HG02840 (cell line): Measurements from ENCODE around the gene LRRC30.
"Not testable (repeated sequence)": the region's sequence is repeated elsewhere in the genome, so short reads cannot be mapped to it uniquely, and the experiment has no call there.

ENCODE experiments used
- ATAC-seq: cut with Tn5 transposase; IDR thresholded peaks from one replicate; pipeline ENCODE4 v1.9.1; 2021; ENCODE audit warnings: mild to moderate bottlenecking, moderate library complexity, moderate number of reproducible peaks; ENCODE audit not compliant: unreplicated experiment, low FRiP score

LRRC30 gene

DNA sequence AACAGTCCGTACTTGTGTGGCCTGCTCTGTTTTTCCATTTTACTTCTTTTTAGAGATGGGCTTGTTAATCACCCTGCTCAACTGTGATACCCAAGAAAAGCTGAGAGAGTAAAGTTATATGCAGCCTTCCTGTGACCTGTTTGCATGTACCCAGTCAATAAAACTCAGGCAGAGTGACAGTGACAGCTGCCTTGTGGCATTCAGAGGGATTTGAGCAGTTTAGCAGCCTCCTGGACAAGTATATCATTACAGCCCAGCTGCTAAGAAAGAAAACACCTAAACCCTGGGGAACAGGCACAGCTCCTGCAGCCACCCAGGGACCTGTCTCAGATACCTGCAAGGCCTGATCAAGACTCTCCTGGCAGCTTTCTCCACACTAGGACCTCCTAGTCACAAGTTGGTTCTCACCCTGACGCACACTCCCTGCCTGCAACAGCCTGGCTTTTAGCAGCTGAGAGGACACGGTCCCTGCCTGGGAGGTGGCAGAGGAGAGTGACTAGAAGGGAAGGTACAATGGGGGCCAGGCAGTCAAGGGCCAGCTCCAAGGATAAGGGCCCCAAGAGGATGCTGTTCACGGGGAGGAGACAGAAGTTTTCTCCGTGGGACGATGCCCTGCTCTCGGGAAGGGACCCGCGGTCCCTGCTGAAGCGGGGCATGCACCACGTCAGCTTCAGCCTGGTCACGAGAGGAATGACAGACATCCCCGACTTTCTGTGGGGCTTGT lies at the start of gene LRRC30:
TSS of gene LRRC30 (plus strand) at position 464 of the 724 bp plus-strand sequence. CDS start at position 514, 50 bp downstream.
- ATAC-seq, result no peak

DNA sequence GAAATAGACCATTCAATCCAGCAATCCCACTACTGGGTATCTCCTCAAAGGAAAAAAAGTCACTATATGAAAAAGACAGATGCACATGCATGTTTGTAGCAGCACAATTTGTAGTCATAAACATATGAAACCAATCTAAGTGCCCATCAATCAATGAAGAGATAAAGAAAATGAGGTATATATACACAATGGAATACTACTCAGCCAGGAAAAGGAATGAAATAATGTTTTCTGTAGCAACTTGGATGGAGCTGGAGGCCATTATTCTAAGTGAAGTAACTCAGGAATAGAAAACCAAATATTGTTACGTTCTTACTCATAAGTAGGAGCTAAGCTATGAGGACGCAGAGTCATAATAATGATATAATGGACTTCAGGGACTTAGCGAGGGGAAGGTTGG lies 45.2 kb upstream of the LRRC30 start:
- no peak for ATAC-seq

DNA sequence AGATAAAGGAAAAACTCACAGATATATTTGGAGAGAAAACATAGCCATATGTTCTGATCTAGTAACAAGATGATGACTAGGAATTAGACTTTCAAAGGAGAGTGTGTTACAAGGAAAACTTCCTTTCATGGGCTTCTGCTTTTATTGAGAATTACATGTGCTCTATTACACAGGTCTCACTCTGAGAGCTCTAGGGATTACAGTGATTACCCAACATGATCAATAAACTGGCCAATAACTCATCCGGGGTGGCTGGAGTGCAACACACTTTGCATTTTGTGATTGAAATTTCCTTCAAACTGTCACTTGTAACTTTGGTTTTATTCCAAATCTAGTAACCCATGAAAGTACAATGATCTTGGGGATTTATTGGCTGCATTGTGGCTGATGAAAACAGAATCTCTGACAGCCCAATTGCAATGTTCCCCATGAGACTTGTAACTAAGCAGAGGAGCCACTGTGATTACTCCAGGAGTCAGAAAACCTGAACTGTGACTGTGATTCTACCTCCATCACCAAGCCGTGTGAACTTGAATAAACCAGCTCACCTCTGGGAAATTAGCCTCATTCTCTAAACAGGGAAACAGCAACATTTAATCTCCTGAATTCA lies 40.2 kb upstream of the LRRC30 start:
- ATAC-seq, result no peak

DNA sequence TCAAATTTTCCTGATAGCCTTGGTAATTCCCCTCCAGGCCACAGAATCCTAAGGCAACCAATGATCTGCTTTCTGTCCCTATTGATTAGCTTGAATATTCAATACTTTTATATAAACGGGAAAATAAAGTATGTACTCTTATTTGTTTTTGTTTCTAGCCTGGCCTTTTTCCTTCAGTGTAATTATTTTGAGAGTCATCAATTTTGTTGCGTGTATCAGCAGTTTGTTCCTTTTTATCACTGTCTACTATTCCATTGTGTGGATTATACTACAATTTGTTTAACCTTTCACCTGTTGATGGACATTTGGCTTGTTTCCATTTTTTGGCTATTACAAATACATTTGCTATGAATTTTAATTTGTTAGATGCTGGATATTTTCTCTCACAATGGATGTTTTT lies 39.2 kb upstream of the LRRC30 start:
- ATAC-seq, result no peak

DNA sequence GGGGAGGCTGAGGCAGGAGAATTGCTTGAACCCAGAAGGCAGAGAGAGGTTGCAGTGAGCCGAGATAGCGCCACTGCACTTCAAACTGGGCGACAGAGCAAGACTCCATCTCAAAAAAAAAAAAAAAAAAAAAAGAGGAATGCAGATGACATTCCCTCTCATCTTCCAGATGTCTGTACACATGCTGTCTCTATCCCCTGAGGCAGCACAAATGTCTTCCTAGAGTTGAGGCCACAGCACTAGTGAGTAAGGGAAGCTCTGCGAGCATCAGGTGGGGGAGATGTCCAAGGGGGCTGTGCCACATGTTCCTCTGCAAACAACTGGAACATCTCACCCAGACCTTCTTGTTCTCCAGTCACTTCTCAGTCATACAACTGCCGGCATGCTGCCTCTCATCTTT lies 35.6 kb upstream of the LRRC30 start:
- no peak for ATAC-seq

DNA sequence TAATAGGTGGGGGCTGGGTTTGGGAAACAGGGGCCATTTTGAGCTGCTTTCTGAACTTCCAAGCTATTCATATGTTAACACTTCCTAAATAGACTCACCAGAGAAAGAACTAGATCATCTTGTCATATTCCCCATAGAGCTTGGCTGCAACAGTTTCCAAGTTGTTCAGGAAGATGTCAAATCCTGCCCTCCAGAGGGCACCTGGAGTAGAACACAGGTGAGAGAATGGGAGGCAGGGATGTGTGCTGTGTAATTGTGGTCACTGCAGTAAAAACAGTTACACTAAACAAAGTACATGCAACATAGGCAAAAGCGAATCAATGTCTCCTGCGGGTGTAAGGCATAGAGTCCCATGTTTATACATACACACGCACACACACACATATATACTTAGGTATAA lies 34.5 kb upstream of the LRRC30 start:
- ATAC-seq, result no peak

DNA sequence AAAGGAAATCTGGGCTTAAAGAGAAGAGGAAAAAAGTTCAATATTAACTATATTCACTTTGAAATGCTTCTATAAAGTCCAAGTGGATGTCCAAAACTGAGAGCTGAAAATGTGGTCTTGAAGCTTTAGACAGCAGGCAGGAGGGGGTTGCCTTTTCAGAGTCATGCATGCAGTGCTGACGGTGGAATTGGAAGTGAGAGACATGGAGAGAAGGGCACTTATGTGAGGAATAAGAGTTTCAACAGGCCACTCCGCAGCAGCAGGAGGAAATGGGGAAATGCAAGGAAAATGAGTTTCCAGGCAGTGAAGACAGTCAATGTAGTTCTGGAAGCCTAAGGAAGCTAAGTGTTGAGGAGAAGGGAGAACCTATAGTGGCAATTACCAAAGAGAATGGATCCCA lies 33.0 kb upstream of the LRRC30 start:
- no peak for ATAC-seq

DNA sequence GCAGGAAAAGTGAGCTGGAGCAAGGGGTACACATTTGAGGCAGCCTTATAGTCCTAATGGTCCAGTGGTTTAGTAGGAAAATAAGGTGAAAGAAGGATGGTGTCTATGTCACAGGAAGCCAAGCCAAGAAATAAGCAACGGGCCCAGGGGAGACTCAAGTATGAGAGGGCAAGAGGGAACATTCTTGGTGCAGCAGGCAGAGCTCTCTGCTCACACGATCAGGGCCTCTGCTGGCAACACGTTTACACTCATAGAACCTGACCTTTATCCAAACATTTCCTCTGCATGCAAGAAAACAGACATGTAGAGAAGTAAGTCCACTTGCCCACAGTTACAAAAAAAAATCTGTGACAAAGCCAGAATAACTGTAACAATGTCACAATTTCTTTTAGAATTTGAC lies 32.6 kb upstream of the LRRC30 start:
- no peak for ATAC-seq

DNA sequence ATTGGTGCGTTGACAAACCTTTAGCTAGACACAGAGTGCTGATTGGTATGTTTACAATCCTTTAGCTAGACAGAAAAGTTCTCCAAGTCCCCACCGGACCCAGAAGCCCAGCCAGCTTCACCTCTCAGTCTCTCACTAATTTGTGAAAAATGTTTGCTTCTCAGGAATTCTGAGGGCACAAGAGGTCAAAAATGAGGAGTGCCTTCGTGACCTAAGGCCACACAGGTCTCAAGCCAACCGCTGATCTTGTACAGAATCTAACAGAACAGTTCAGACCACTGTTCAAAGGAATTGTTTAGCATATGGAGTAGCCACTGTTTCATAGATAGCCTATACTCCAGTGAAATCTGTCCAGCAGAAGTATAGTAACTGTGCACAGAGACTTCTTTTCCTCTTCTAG lies 29.8 kb upstream of the LRRC30 start:
- no peak for ATAC-seq

DNA sequence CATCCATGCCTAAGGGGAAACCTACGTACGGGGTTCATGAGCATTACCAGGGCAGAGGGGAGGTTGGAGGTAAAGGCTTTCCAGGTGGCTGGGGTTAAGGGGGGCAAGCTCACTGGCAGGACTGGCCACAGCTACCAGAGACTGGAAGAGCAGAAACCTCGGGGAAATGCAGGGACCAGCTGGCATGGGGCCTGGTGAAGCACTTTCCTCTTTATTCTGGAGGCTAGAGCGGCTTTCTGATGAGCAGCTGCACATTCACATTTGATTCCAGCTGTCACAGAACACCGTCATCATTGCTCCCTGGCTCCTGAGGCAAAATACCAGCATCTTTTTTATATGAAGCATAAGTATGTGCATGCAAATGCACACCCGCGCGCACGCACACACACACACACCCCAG lies 28.7 kb upstream of the LRRC30 start:
- ATAC-seq, result no peak

DNA sequence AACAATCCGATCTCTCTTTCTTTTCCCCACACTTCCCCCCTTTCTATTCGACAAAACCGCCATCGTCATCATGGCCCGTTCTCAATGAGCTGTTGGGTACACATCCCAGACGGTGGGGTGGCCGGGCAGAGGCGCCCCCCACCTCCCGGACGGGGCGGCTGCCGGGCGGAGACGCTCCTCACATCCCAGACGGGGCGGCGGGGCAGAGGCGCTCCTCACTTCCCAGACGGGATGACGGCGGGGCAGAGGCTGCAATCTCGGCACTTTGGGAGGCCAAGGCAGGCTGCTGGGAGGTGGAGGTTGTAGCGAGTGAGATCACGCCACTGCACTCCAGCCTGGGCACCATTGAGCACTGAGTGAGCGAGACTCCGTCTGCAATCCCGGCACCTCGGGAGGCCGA lies 27.3 kb upstream of the LRRC30 start:
- not testable (repeated sequence) for ATAC-seq

DNA sequence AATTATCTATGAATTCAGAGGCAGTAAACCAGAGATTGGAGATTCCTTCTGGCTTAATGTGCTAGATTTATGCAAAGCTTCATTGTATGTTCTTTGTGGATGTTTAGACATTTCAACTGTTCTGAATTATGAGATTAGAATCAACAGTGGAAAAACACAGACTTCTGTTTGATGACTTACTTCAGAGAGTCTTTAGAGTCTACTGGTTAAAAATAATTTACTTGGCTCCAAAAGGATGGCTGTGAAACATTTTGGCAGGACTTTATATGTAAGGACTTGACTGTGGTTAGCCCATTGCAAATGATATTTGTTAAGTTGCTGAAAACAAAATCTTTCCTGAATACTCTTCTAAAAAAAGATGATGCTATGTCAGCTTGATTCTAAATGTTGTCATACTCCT lies 25.5 kb upstream of the LRRC30 start:
- no peak for ATAC-seq

DNA sequence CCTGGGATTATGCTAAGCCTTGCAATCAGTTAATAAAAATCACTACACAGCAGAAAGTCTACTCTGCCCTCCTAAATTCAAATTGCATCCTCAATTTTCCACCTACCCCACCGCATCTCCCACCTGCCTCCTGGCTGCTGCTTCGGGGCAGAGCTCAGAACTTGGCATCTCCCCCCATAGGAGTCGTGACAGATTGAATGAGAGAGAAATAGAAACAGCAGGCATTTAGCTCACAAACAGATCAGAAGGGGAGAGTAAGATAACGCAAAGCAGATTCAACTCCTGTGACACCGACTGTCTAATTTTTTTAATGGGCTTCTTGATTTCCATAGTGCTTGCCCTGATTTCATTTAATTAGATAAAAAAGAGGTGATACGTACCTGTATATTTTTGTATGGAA lies 24.7 kb upstream of the LRRC30 start:
- ATAC-seq, result no peak

DNA sequence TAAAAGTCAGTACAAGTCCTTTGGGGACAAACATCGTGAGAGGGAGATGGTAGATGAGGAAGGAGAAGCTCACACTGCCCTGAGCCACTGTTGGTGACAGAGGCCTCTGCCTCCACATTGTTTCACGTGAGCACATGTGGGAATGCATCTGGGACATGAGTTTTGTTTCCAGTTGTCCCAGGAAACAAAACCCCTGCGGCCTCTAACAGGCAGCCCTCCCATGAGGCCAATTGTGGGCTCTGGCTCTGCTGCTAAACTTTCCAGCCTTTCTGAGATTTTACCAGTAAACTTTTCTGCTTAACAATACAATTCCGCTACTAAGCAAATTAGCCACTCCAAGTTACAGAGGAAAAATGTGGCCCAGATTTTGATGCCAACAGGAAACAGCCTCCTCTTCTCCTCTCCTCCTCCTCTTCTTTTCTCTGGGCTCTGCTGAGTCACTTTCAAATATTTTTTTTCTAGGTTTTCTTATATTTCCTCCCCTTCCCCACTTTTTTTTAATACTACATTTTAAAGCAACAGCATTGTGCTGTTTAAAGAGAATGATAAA lies 23.4 kb upstream of the LRRC30 start:
- ATAC-seq, result no peak

DNA sequence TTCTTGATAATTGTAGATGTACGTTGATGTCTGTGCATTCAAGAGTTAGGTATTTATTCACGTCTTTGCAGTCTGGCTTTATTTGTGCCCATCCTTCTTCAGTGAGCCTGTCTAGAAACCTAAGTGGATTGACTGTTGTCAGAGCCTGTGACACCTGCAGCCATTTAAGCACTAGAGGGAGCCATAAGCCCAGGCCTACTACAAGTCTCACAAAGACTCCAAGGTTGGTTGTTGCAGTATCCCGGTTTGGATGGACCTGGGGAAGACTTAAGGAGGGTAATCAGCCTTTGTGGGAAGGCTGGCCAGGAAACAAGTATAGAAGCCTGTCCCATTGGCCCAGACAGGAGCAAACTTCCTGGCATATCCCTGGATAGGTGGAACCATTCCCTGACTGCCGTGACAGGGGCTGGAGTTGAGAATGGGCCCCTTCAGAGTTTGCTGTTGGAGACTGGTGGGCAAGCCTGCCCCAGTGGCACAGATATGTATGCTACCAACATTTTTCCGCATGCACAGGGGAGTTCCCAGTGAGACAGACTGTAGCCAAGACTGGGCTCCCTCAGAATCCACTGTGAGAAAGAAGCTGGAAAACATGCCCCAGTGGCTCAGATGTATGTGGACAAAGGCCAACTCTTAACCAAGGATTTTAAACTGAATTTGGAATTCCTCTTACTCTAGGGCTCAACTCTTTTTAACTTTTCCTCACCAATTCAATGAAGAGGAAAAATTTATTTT lies 9.3 kb upstream of the LRRC30 start:
- ATAC-seq, result no peak

DNA sequence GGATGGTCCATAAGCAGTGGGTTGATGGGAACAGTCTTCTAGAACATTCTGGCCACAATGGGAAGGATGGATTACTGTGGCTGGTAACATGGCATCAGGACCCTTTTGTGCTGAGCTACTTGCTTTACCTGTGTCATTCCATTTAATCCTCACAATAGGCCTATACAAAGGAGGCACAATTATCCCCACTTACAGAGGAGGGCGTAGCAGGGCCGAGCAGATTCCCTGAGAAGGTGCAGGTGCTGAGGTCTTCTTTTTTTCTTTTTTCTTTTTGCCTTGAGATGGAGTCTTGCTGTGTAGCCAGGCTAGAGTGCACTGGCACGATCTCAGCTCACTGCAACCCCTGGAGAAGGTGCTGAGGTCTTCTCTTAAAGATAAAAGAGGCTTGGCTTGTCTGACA lies 6.7 kb upstream of the LRRC30 start:
- ATAC-seq, result no peak

DNA sequence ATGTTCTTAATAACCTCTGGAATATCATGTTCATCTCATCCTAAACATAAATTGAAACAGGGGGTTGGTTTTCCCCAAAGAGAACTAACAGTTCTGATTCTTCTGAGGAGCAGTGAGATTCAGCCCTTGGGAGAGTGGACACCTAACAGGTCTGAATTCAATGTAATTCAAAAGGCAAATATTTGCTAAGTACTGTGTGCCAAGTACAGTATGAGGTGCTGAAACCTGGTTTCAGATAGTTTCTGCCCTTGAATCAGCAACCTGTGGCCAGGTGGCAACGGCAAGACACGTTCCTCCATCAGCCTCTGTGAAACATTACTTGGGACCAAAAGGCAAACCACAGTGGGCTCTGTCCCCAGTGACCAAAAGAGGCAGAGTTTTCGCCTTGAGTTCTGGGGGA lies 1.3 kb downstream of the LRRC30 start:
- no peak for ATAC-seq

DNA sequence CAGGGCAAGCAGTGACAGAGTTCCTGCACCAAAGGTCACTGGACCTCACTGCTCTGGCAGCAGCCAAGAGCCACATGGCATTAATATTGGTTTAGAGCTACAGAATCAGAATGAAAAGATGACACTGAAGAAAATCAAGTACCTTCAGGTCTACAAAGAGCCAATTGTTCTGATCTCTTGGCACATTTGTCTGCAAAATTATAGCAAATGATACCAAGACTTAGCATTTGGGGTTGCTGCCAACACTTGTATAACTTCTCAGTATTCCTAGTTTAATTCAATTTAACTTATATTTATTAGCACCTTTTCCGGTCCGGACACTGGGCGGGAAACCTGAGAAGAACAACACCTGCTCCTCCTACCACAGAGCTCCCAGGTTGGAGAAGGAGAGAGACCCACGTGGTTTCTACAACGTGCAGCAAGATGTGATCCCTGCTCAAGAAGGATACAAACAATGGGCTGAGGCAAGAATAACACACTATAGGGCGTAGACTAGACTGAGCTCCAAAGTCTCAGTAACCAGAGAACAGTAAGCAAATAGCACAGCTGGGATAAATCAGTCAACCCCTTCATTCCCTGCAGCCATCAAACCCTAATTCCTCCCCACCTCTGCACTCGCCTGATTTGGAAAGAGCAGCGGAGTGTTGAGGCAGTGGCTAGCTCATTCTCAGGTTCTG lies 2.4 kb downstream of the LRRC30 start:
- ATAC-seq, result no peak

DNA sequence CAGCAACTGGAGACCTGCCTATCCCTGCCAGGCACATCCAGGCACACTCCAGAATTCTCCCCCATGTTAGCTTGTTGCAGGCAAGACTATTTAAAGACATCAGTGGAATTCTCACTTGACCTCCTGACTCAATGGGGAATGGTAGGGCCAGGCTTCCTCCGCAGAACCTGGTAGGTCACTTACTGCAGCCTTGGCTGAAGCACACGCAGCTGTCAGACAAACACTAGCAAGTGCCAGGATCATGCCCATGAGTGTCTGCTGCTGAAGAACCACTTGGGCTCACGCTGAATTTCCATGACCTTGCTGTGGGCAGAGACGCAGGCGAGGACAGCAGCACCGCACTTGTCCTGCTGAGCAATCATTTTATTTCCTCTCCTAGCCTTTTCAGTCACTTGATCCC lies 3.2 kb downstream of the LRRC30 start:
- no peak for ATAC-seq

DNA sequence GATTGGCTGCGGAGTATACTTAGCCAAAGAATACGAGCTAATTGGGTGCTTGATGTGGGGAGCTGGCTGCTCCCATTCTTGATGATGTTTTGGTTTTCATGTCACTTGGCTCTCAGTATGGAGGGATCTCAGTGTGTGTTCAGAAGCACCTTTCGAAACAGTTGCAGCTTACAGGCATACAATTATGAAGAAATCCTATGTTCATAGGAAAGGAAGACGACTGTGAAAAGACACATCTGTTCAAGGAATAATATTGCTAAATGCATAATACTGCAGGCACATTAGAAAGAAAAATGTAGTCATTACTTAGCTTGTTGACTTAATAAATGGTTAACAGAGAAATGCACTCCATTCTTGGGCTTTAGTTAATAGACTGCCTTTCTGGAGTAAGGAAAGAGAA lies 4.1 kb downstream of the LRRC30 start:
- no peak for ATAC-seq

DNA sequence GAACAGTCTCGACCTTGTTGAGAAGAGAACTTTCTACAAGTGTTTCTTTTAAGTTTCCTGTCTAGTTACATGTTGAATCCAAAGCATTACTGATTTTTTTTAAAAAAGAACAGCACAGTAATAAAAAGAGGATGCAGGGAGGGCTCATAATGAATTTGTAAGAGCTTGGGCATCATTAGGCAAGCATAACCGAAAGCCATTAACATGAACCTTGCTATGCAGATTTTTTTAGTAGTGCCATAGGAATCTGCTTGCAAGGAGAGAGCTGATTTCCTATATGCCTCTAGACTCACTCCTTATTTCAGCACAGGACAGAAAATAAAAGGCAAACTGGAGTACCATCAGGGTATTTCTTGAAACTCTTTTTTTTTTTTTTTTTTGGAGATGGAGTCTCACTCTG lies 5.2 kb downstream of the LRRC30 start:
- ATAC-seq, result no peak
